ENCODE measurements around the gene SUMO1.

The SUMO1 gene

GRCh38 chr2:202196727-202197126, 41.7 kb downstream of the SUMO1 start:
- no peak for DNase-seq

- DNase-seq: no peak
Measured at GRCh38 chr2:202194418-202194817, 44.0 kb downstream of the SUMO1 start.

GRCh38 chr2:202193881-202194353, 44.5 kb downstream of the SUMO1 start:
- no peak for DNase-seq

GRCh38 chr2:202193305-202193704, 45.1 kb downstream of the SUMO1 start:
- DNase-seq: no peak

- no peak for DNase-seq
Measured at GRCh38 chr2:202187570-202187969, 50.8 kb downstream of the SUMO1 start.

GRCh38 chr2:202186641-202187202, 51.7 kb downstream of the SUMO1 start:
- DNase-seq: no peak

GRCh38 chr2:202185156-202185555, 53.2 kb downstream of the SUMO1 start:
- DNase-seq: peak; percentile 22

GRCh38 chr2:202184557-202184956, 53.8 kb downstream of the SUMO1 start:
- no peak for DNase-seq

GRCh38 chr2:202178346-202178958, 59.9 kb downstream of the SUMO1 start:
- peak; percentile 34 for DNase-seq

GRCh38 chr2:202172439-202173211, 65.8 kb downstream of the SUMO1 start:
- DNase-seq: no peak

- no peak for DNase-seq
Measured at GRCh38 chr2:202171241-202171825, 67.1 kb downstream of the SUMO1 start.

GRCh38 chr2:202169832-202170424, 68.5 kb downstream of the SUMO1 start:
- no peak for DNase-seq

GRCh38 chr2:202169131-202169530, 69.3 kb downstream of the SUMO1 start:
- no peak for DNase-seq

- no peak for DNase-seq
Measured at GRCh38 chr2:202165945-202166344, 72.5 kb downstream of the SUMO1 start.

GRCh38 chr2:202165208-202165607, 73.2 kb downstream of the SUMO1 start:
- DNase-seq: no peak

- DNase-seq: no peak
Measured at GRCh38 chr2:202164411-202164810, 74.0 kb downstream of the SUMO1 start.

GRCh38 chr2:202161151-202161835, 77.1 kb downstream of the SUMO1 start:
- DNase-seq: no peak

- peak; percentile 1 for DNase-seq
Measured at GRCh38 chr2:202158796-202159195, 79.6 kb downstream of the SUMO1 start.

GRCh38 chr2:202157211-202157990, 81.0 kb downstream of the SUMO1 start:
- no peak for DNase-seq

All from DMS 273 treated with DMSO at 0.1 percent for 48 hours (cell line).